Measurements from ENCODE around the gene MFNG.
A peak's percentile ranks its signal among the peaks of the same experiment; 100 is the strongest.
"Not testable (repeated sequence)": the region's sequence is repeated elsewhere in the genome, so short reads cannot be mapped to it uniquely, and the experiment has no call there.

Gene MFNG

GRCh38 chr22:37473437-37473946 lies 12.7 kb downstream of the MFNG start:
- no peak for DNase-seq (ENCODE audit: low read depth in 2 of 2)

GRCh38 chr22:37472418-37473006 lies 13.7 kb downstream of the MFNG start:
- DNase-seq (ENCODE audit: low read depth in 2 of 2), result no peak

DNA sequence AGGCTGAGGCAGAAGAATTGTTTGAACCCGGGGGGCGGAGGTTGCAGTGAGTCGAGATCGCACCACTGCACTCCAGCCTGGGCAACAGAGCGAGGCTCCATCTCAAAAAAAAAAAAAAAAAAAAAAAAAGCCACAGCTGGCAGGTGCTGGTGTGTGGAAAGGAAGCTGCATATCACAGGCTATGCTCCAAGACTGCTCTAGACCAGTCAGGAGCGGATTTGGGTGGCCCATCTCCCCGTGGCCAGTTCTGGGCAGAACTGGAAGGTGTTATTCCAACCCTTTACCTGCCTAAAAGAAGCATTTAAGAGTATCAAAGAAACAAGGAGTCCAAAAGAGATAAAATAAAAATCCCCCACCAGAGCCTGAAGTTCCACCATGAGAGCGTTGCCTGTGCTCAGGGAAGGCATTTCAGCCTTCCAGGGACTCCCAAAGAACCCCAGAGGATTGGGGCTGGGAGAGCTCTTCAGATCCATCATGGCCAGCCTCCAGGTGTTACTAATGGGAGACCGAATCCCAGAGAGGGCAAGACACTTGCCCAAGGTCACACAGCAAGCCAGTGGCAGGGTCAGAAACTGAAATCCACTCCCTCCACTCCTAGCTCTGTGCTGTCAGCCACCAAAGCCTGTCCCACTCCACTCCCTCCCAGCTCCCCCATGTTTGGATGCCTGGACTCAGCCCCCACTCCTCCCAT lies 14.3 kb downstream of the MFNG start:
- no peak for DNase-seq (ENCODE audit: low read depth in 2 of 2)

DNA sequence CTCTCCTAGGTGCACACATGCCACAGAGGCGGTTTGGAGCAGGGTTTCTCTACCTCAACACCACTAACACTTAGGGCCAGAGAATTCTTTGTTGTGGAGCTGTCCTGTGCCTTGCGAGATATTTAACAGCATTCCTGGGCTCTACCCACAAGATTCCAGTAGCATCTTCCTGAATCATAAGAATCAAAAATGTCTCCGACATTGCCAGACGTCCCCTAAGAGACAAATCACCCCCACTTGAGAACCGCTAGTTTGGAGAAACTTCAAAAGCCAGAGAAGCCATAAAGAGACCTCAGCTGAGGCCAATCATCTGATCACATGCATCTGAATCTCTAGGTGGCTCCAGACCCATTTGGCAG lies 16.1 kb downstream of the MFNG start:
- DNase-seq (ENCODE audit: low read depth in 2 of 2), result no peak

DNA sequence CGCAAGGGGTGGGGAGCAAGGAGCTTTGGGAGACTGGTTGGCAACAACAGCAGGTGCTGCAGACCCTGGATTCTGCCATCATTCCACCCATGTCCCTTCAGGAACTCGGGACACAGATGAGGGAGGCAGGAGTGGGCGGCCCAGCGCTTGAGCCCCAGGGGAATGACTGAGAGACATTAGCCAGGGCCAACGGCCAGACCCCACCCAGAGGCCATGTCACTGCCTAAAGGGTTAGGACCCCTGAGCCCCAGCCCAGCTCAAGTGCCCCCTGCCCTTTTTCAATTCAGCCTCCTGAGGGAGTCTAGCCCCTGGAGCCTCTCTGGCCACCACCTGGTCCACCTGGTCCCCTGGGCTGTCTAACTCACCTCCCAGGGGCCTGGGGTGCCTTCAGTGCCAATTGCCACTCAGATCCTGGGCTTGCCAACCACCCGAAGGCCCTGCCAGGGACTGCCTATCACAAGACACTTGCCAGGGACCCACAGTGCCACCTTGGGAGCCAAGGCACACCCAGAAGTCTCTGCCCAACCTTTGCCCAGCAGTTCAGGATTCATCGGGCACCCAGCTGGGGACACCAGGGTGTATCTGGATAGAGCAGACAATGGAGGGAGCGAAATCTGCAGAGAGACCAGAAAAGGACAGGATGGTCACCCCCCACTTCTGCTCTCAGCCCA lies 16.6 kb downstream of the MFNG start:
- no peak for DNase-seq (ENCODE audit: low read depth in 2 of 2)

- not testable (repeated sequence) for DNase-seq (ENCODE audit: low read depth in 2 of 2)
These were observed 17.9 kb downstream of the MFNG start for GRCh38 chr22:37468201-37468695.

DNA sequence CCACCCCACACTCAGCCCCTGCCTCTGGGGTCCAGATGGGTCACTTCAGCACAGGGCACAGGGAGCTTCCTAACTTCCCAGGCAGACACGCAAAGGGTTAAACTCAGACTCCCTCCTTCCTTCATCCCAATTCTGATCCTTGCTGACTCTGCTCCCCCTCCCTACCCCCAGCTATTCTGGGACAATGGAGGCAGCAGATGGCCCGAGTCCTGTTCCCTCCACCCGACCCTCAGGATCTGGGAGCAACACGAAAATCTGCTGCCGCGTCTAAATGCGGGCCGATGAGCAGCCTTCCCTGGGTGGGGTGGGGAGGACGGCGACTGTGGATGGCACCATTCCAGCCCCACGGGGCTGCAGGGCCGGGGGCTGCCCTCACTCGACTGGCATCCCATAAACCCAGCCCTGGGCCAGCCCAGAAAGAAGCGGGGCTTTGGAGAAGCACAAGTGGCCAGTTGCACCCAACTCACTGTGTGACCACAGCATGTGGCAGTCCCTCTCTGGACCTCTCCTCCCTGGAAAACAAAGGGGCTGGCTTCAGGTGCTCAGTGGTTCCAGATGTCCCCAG lies 18.7 kb downstream of the MFNG start:
- DNase-seq (ENCODE audit: low read depth in 2 of 2), result no peak

DNA sequence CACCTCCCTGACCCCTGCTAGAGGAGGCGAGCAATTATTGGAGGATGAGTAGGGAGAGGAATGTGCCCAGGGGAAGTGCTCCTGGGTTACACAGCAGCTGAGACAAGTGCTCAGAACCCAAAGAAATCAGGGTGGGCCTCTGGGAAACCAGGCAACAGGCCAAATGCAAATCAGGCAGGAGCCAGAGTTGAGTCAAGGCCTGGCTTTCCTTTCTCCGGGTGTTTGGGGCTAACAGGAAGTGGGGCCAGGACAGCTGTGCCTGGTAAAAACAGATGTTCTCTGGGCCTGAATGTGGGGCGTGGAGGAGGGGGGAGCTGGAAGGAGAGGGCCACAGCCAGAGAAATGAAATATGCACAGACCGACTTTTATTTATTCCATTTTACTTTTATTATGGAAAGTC lies 22.0 kb downstream of the MFNG start:
- no peak for DNase-seq (ENCODE audit: low read depth in 2 of 2)

DNA sequence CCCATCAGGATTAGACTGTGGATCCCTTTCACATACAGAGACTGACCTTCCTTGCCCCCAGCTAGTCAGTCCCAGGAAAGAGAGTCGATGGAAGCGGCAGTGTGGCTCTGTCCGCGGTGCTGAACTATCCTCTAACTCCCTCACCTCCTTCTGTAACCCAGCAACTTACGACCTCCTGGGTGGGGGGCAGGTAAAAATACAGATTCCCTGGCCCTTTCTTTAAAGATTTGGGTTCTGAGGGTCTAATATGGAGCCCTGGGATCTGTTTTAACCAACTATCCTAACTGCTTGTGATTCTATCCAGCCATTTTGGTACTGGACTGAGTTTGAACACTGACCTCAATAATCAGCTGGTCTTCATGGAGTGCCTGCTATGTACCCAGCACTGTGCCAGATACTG lies 23.2 kb downstream of the MFNG start:
- no peak for DNase-seq (ENCODE audit: low read depth in 2 of 2)

- no peak for DNase-seq (ENCODE audit: low read depth in 2 of 2)
These were observed 23.7 kb downstream of the MFNG start for GRCh38 chr22:37462436-37462835.

GRCh38 chr22:37461961-37462360 lies 24.2 kb downstream of the MFNG start:
- no peak for DNase-seq (ENCODE audit: low read depth in 2 of 2)

- no peak for DNase-seq (ENCODE audit: low read depth in 2 of 2)
These were observed 25.5 kb downstream of the MFNG start for GRCh38 chr22:37460684-37461083.

GRCh38 chr22:37459206-37459605 lies 27.0 kb downstream of the MFNG start:
- no peak for DNase-seq (ENCODE audit: low read depth in 2 of 2)

GRCh38 chr22:37457093-37457893 lies 28.9 kb downstream of the MFNG start:
- DNase-seq (ENCODE audit: low read depth in 2 of 2), result peak; percentile 52 to 65

DNA sequence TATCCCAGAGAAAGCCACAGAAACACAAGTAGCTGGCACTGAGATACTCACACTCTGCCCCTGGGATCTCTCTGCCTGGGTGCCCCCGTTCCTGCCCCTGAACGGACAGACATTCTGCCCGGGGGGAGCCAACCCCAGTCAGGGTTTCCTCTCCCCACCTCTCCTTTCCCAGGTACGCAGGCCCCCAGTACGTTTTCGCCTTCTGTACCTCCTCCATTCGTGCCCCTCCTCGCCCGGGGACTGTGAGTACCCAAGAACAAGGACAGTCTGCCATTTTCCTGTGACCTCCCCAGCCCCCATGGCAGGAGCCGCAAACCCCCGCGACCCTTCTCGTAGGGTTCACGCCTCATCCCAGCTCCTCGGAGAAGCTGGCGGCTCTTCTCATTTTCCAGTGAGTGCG lies 29.8 kb downstream of the MFNG start:
- DNase-seq (ENCODE audit: low read depth in 2 of 2), result no peak

GRCh38 chr22:37455896-37456295 lies 30.3 kb downstream of the MFNG start:
- no peak for DNase-seq (ENCODE audit: low read depth in 2 of 2)

- DNase-seq (ENCODE audit: low read depth in 2 of 2), result no peak
These were observed 31.1 kb downstream of the MFNG start for GRCh38 chr22:37454857-37455686.

DNA sequence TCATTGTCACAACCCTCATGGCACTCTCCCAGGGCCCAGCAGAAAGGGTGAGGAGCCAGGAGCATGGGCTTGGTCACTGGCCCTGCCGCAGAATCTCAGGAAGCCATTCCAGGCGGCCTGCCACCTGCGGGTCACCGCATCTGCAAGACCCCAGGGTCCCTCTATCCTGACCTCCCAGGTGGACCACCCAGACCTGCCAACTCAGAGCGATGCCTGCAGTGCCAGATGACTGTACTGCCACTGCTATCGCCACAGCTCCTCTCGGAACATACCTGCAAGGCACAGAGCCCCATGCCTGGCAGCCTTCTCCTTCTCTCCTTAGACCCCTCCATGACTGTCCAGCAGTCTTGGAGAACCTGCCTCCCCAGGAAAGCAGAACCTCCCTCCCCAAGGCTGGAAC lies 32.5 kb downstream of the MFNG start:
- no peak for DNase-seq (ENCODE audit: low read depth in 2 of 2)

DNA sequence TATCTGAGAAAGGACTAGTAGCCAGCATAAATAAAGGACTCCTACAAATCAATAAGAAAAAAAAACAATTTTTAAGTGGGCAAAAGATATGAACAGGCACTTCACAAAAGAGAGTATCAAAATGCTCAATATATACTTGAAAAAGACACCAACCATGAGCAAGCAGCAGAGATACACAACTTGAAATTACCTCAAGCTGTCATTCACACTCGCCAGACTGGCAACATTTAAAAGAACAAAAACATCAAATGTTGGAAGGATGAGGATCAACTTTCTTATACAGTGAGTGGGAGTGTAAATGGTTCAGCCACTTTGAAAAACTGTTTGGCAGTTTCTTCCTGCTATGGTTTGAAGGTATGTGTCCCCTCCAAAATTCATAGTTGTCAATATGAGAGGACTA lies 35.0 kb downstream of the MFNG start:
- DNase-seq (ENCODE audit: low read depth in 2 of 2), result no peak

- DNase-seq (ENCODE audit: low read depth in 2 of 2), result no peak
These were observed 36.7 kb downstream of the MFNG start for GRCh38 chr22:37449331-37450001.

Measured in stimulated activated CD8-positive, alpha-beta memory T cell treated with anti-CD3 and anti-CD28 coated beads, Interleukin-15, amount 100 ng/mL, for 48 hours (primary cell).